PFSK-1 (cell line): ENCODE measurements around the gene GNAO1.

Source experiments
- FOXP2 ChIP-seq: optimal IDR thresholded peaks from 2 replicates; pipeline ENCODE3; 2011; ENCODE audit warnings: borderline replicate concordance, control low read depth, inconsistent platforms; ENCODE audit not compliant: insufficient read depth; ENCODE audit errors: extremely low read length, extremely low read depth
- POLR2AphosphoS5 ChIP-seq: IDR thresholded peaks from 2 replicates; pipeline ENCODE4 v1.6.1; 2012; ENCODE audit warnings: low read depth, mild to moderate bottlenecking, control low read depth, low read length, moderate library complexity
- REST ChIP-seq, 2 experiments: IDR thresholded peaks; 2 replicates each; pipeline versions ENCODE4 v1.6.1 to v1.8.0; 2011 to 2012; ENCODE audit warnings: low read depth in 2 of 2, low read length in 2 of 2, control low read depth in 1 of 2, inconsistent platforms in 1 of 2, mild to moderate bottlenecking in 1 of 2, moderate library complexity in 1 of 2; ENCODE audit not compliant: insufficient read depth in 1 of 2
- SIN3A ChIP-seq: IDR thresholded peaks from 2 replicates; pipeline ENCODE4 v1.6.1; 2012; ENCODE audit warnings: mild to moderate bottlenecking, low read length, moderate library complexity, borderline replicate concordance; ENCODE audit not compliant: insufficient read depth
- TAF1 ChIP-seq: IDR thresholded peaks from 2 replicates; pipeline ENCODE4 v1.6.1; 2012; ENCODE audit warnings: low read length, control low read depth, borderline replicate concordance; ENCODE audit not compliant: insufficient read depth

The GNAO1 gene

GRCh38 chr16:56353054-56353921 is 162.0 kb downstream of the GNAO1 start:
- TF ChIP-seq FOXP2 (no peak), REST (IDR thresholded peaks at IDR 0.05; ENCODE audit: insufficient read depth in 1 of 2, low read depth in 2 of 2, low read length in 2 of 2) (no peak), POLR2AphosphoS5 (no peak), SIN3A (no peak), TAF1 (no peak)

- TF ChIP-seq TAF1 (no peak), SIN3A (no peak), FOXP2 (no peak), POLR2AphosphoS5 (no peak), REST (IDR thresholded peaks at IDR 0.05; ENCODE audit: insufficient read depth in 1 of 2, low read depth in 2 of 2, low read length in 2 of 2) (no peak)
Observed at GRCh38 chr16:56354016-56354415, 162.7 kb downstream of the GNAO1 start.

GRCh38 chr16:56354746-56355145 is 163.5 kb downstream of the GNAO1 start:
- TF ChIP-seq TAF1, result no peak
- no peak for TF ChIP-seq SIN3A
- TF ChIP-seq REST (IDR thresholded peaks at IDR 0.05; ENCODE audit: insufficient read depth in 1 of 2, low read depth in 2 of 2, low read length in 2 of 2), result no peak
- no peak for TF ChIP-seq POLR2AphosphoS5
- TF ChIP-seq FOXP2, result no peak

- TF ChIP-seq TAF1 (no peak), POLR2AphosphoS5 (no peak), SIN3A (no peak), FOXP2 (no peak), REST (IDR thresholded peaks at IDR 0.05; ENCODE audit: insufficient read depth in 1 of 2, low read depth in 2 of 2, low read length in 2 of 2) (no peak)
Observed at GRCh38 chr16:56355221-56355620, 163.9 kb downstream of the GNAO1 start.
